Measurements from ENCODE around the gene TMEM63A.

Gene TMEM63A

GRCh38 chr1:225883616-225884265 is 1.6 kb upstream of the TMEM63A start:
- no peak for DNase-seq (ENCODE audit: extremely low spot score)
- ChIA-PET CTCF (interaction anchor here (0.6 to 1.8 kb wide), 4 partner anchors 10 to 54 kb away, joined by 4 to 5 read pairs (median 4); no protein-coding TSS in a partner anchor), POLR2A (interaction anchor here (0.8 to 3.3 kb wide), 12 partner anchors 7 to 179 kb away, joined by 3 to 39 read pairs (median 10); partner anchors contain the start of genes H3-3A, LEFTY2, PYCR2 and SRP9)
- TF ChIP-seq NFRKB (IDR thresholded peaks at IDR 0.05) (no peak), ARNT (IDR thresholded peaks at IDR 0.05) (no peak)
- TF ChIP-seq, protein P1, sequence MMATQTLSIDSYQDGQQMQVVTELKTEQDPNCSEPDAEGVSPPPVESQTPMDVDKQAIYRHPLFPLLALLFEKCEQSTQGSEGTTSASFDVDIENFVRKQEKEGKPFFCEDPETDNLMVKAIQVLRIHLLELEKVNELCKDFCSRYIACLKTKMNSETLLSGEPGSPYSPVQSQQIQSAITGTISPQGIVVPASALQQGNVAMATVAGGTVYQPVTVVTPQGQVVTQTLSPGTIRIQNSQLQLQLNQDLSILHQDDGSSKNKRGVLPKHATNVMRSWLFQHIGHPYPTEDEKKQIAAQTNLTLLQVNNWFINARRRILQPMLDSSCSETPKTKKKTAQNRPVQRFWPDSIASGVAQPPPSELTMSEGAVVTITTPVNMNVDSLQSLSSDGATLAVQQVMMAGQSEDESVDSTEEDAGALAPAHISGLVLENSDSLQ (IDR thresholded peaks at IDR 0.05), result no peak

DNA sequence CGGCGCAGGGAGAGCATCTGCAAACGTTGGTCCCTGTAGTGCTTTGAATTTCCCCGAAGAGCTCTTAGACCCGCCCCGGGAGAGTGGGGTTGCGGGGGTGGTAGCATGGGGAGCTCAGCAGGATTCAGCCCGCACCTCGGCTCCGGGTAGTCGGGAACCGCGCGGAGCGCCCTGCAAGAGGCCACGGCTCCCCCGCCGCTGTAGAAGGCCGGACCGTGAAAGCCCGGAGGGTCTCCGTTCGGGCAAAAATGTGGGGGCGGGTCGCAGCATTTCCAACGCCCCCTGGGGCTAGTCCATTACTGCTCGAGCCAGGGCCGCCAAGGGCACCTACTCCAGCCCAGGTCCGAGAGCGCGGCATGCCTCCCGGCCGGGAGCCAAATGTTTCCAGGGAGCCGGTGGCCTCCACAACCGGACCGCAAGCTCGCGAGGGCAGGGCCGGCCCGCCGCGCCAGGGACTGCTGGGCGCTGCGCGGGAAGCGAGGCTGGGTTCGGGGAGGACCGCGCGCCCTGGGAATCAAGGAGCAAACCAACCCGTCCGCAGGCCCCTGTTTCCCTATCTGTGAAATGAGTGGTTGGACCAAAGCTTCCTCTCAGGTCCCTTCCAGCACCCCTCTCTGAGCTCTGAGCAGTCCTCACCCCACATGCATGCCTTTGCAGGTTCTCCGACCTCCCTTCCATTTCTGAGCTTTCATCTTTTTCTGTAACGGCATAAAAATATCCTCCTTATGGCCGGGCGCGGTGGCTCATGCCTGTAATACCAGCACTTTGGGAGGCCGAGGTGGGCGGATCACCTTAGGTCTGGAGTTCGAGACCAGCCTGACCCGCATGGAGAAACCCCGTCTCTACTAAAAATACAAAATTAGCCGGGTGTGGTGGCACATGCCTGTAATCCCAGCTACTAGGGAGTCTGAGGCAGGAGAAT is 775 bp upstream of the TMEM63A start:
- ChIA-PET CTCF (interaction anchor here (0.7 to 2.1 kb wide), 7 partner anchors 10 to 408 kb away, joined by 3 to 11 read pairs (median 4); no protein-coding TSS in a partner anchor), POLR2A (interaction anchor here (0.7 to 3.9 kb wide), 33 partner anchors 8 to 459 kb away, joined by 3 to 39 read pairs (median 4); partner anchors contain the start of genes EPHX1, H3-3A, LEFTY2 and PYCR2)
- TF ChIP-seq LEF1 (IDR thresholded peaks at IDR 0.05; ENCODE audit: borderline replicate concordance) (peak; percentile 66; the same call in 1 of the 2 replicates), L3MBTL2 (conservative IDR thresholded peaks at IDR 0.05) (peak; percentile 8)
- TF ChIP-seq, protein P1 (IDR thresholded peaks at IDR 0.05), result no peak
- DNase-seq (ENCODE audit: extremely low spot score), result peak; percentile 60

GRCh38 chr1:225881081-225881958 is 860 bp downstream of the TMEM63A start:
- POLR2A ChIA-PET, result interaction anchor here (1.0 to 3.9 kb wide), 23 partner anchors 9 to 358 kb away, joined by 3 to 39 read pairs (median 4); partner anchors contain the start of genes H3-3A, LEFTY2, PYCR2 and SDE2
- CTCF ChIA-PET, result interaction anchor here (0.8 to 2.1 kb wide), 6 partner anchors 11 to 407 kb away, joined by 3 to 11 read pairs (median 4); partner anchors contain the start of gene SRP9
- TF ChIP-seq L3MBTL2 (conservative IDR thresholded peaks at IDR 0.05) (no peak), BHLHE40 (IDR thresholded peaks at IDR 0.05; ENCODE audit: borderline replicate concordance) (no peak), LEF1 (IDR thresholded peaks at IDR 0.05; ENCODE audit: borderline replicate concordance) (no peak), CTBP1 (IDR thresholded peaks at IDR 0.05; ENCODE audit: borderline replicate concordance) (no peak), ARNT (IDR thresholded peaks at IDR 0.05) (no peak), TARDBP (IDR thresholded peaks at IDR 0.05) (no peak), SP1 (IDR thresholded peaks at IDR 0.05) (no peak), FOXA1 (IDR thresholded peaks at IDR 0.05) (no peak), NFRKB (IDR thresholded peaks at IDR 0.05) (no peak), FOXM1 (IDR thresholded peaks at IDR 0.05; ENCODE audit: borderline replicate concordance) (no peak), ELF4 (IDR thresholded peaks at IDR 0.05) (no peak)
- no peak for DNase-seq (ENCODE audit: extremely low spot score)

DNA sequence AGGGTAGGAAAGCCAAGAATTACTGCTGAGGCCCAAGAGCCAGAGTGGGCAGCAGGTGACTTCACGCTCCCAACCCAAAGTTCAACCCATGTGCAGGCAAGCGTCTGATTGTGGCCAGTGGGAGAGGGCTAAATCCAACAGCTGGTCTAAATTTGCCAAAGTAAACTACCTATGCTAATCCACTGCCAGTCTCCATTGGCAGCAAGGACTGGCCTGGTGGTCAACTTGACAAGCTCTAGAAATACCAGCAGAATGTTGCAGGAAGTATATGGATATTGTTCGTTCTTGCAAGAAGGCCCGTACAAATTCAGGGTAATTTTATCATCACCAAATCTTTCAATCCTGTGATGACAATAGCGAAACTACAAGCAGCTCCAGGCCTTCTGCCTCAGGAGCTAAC is 1.5 kb downstream of the TMEM63A start:
- TF ChIP-seq HDGF (IDR thresholded peaks at IDR 0.05; ENCODE audit: borderline replicate concordance) (no peak), SUZ12 (IDR thresholded peaks at IDR 0.05) (no peak)
- CTCF ChIA-PET, result interaction anchor here (0.8 to 1.1 kb wide), 3 partner anchors 10 to 107 kb away, joined by 3 to 4 read pairs (median 4); no protein-coding TSS in a partner anchor
- POLR2A ChIA-PET, result interaction anchor here (1.1 to 3.9 kb wide), 9 partner anchors 9 to 119 kb away, joined by 3 to 39 read pairs (median 8); partner anchors contain the start of genes PYCR2, SDE2 and SRP9
- no peak for DNase-seq (ENCODE audit: extremely low spot score)

GRCh38 chr1:225880222-225880588 is 2.0 kb downstream of the TMEM63A start:
- no peak for DNase-seq (ENCODE audit: extremely low spot score)
- ChIA-PET POLR2A (interaction anchor here (0.6 to 3.9 kb wide), 5 partner anchors 21 to 440 kb away, joined by 3 to 39 read pairs (median 3); partner anchors contain the start of gene PYCR2), CTCF (interaction anchor here (0.8 to 1.0 kb wide), 2 partner anchors 69 to 108 kb away, joined by 3 to 4 read pairs; no protein-coding TSS in a partner anchor)
- TF ChIP-seq BHLHE40 (IDR thresholded peaks at IDR 0.05; ENCODE audit: borderline replicate concordance) (no peak), FOXA1 (IDR thresholded peaks at IDR 0.05) (no peak), SP1 (IDR thresholded peaks at IDR 0.05) (no peak), ELF4 (IDR thresholded peaks at IDR 0.05) (no peak)

DNA sequence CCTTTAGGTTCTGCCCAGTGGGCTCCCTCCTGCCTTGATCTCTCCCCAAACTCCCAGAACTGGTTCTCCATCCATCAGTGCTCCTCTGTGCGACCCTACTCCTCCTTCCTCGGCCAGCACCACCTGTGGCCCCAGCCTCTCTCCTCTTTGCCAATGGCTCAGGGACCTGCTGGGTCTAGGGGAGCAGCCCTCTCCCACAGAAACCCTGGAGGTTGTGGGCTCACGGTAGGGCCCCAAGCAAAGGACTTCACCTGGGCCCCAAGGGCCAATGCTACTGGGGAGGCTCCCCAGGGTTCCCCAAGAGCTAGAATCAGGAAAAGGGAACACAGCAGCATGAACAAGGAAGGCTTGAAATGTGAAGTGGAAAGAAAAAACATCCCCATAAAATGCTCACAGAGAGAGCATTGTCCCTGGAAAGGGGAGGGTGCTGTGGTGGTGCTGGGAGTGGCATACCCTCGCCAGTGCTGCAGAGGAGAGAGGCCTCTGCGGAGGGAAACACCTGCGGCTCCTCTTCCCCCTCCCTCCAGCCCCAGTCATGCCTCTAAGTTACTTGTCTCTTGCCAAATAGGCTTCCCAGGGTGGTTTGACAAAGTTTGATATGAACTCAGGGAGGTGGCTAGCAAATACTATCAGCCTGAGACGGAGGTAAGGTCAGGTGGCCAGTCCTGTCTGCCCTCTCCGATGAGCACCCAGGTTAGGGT is 2.5 kb downstream of the TMEM63A start:
- ChIA-PET CTCF (no interaction called here), POLR2A (interaction anchor here (0.6 to 3.9 kb wide), 2 partner anchors 21 to 440 kb away, joined by 3 to 12 read pairs; no protein-coding TSS in a partner anchor)
- DNase-seq (ENCODE audit: extremely low spot score), result no peak
- TF ChIP-seq HDGF (IDR thresholded peaks at IDR 0.05; ENCODE audit: borderline replicate concordance) (no peak), LEF1 (IDR thresholded peaks at IDR 0.05; ENCODE audit: borderline replicate concordance) (no peak), TARDBP (IDR thresholded peaks at IDR 0.05) (no peak), ARNT (IDR thresholded peaks at IDR 0.05) (no peak), L3MBTL2 (conservative IDR thresholded peaks at IDR 0.05) (no peak), SP1 (IDR thresholded peaks at IDR 0.05) (no peak), BHLHE40 (IDR thresholded peaks at IDR 0.05; ENCODE audit: borderline replicate concordance) (no peak), ELF4 (IDR thresholded peaks at IDR 0.05) (no peak), CTBP1 (IDR thresholded peaks at IDR 0.05; ENCODE audit: borderline replicate concordance) (no peak), ZNF384 (IDR thresholded peaks at IDR 0.05) (no peak), FOXK2 (IDR thresholded peaks at IDR 0.05) (no peak), NFRKB (IDR thresholded peaks at IDR 0.05) (no peak), SUZ12 (IDR thresholded peaks at IDR 0.05) (no peak), FOXA1 (IDR thresholded peaks at IDR 0.05) (no peak), FOXM1 (IDR thresholded peaks at IDR 0.05; ENCODE audit: borderline replicate concordance) (no peak)
- TF ChIP-seq, protein P1 (IDR thresholded peaks at IDR 0.05), result no peak

Measured in HEK293T (cell line).